Measurements from ENCODE around the gene AQP2.

The AQP2 gene

DNA sequence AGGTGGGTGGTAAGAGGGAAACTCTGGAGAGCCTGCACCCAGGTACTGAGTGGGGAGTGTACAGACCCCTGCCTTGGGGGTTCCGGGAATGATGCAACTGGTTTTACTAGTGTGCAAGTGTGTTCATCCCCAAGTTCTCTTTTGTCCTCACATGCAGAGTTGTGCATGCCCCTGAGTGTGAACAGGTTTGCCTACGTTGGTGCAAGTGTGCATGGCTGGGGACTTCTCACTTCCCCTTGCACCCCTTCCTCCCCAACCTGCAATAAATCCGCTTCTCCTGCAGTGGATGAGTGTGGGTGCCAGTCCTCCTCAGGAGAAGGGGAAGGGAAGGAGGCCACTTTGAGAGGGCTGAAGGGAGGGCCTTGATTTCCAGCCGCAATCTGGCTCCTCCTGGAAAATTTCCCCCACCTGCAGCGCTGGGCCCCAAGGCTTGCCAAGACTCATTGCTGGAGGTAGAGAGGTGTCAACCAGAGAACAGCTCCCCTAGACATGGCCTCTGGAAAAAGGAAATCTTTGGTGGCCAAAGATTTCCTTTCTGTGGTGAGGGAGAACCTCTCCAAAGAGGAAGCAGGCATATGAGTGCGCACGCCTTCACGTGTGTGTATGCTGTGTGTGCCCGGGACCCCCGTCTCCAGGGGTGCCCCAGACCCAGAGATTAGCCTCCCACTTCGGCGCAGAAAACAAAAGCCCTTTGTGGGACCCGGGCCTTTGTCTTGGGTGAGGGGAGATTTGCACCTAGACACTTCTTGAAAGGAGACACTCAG, 5.5 kb downstream of the AQP2 start:
- TF ChIP-seq, protein P1, sequence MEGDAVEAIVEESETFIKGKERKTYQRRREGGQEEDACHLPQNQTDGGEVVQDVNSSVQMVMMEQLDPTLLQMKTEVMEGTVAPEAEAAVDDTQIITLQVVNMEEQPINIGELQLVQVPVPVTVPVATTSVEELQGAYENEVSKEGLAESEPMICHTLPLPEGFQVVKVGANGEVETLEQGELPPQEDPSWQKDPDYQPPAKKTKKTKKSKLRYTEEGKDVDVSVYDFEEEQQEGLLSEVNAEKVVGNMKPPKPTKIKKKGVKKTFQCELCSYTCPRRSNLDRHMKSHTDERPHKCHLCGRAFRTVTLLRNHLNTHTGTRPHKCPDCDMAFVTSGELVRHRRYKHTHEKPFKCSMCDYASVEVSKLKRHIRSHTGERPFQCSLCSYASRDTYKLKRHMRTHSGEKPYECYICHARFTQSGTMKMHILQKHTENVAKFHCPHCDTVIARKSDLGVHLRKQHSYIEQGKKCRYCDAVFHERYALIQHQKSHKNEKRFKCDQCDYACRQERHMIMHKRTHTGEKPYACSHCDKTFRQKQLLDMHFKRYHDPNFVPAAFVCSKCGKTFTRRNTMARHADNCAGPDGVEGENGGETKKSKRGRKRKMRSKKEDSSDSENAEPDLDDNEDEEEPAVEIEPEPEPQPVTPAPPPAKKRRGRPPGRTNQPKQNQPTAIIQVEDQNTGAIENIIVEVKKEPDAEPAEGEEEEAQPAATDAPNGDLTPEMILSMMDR (IDR thresholded peaks at IDR 0.05; ENCODE audit: low read length, missing control alignments): no peak
- DNase-seq (ENCODE audit: low read depth): no peak
- no peak overlapping the region for H3K4me3 ChIP-seq (replicated peaks; ENCODE audit: low read depth, low read length)

DNA sequence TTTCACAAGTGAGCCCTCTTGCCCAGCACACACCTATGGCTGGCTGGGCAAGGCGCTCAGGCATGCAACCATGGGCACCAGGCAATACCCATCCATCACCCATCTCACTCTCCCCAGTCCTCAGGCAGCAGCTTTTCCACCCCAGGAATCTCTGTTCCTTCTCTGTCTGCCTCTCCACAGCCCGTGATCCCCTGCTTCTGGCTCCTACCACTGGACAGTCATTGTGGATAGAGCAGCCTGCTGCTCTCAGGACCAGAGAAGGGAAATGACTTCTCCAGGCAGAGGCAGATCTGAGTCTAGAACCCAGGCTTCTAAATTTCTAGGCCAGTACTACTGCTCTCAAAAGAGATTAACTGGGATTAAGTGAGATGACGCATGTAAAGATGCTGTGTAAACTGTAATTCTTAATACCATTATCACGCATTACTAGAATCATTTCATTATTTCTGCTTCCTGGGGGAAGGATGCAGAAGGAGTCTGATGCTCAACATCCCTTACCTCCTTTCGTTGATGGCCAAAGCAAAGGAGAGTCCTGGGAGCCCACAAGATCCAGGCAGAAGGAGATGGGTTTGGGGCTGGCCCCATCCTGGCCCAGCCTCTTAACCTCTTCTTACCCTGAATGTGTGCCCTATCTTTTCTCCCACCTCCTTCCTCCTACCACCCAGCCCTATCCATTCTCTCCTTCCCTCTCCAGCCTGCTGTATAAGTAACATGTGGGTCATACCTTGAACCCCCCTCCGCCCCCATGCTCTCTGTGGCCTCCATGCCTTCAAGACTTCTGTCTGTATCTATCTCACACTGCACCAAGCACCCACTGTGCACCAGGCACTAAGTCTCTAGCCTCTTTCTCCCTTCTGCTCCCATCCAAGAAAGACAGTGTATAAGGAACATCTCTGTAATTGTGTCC, 6.4 kb downstream of the AQP2 start:
- TF ChIP-seq, protein P1 (IDR thresholded peaks at IDR 0.05; ENCODE audit: low read length, missing control alignments): no peak
- no peak for DNase-seq (ENCODE audit: low read depth)
- H3K4me3 ChIP-seq (replicated peaks; ENCODE audit: low read depth, low read length): no peak overlapping the region

DNA sequence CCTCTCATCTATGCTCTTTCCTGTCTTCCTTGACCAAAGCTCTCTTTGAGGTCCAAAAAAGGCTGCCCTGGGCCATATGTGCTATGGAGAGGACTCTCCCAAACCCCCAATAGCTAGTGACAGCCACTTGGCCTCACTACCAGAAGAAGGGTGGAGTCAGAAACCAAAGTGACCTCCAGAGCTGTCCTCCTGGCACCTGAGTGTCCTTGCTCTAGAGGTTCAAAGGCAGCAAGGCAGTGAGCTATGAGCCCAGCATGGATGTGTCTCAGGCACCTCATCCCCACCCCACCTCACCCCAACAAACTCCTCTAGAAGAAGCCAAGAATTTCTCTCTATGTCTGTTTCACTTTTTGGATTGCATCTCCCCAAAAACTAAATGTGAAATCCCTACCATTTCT, 7.0 kb downstream of the AQP2 start:
- DNase-seq (ENCODE audit: low read depth): no peak
- TF ChIP-seq, protein P1 (IDR thresholded peaks at IDR 0.05; ENCODE audit: low read length, missing control alignments): no peak
- no peak overlapping the region for H3K4me3 ChIP-seq (replicated peaks; ENCODE audit: low read depth, low read length)

DNA sequence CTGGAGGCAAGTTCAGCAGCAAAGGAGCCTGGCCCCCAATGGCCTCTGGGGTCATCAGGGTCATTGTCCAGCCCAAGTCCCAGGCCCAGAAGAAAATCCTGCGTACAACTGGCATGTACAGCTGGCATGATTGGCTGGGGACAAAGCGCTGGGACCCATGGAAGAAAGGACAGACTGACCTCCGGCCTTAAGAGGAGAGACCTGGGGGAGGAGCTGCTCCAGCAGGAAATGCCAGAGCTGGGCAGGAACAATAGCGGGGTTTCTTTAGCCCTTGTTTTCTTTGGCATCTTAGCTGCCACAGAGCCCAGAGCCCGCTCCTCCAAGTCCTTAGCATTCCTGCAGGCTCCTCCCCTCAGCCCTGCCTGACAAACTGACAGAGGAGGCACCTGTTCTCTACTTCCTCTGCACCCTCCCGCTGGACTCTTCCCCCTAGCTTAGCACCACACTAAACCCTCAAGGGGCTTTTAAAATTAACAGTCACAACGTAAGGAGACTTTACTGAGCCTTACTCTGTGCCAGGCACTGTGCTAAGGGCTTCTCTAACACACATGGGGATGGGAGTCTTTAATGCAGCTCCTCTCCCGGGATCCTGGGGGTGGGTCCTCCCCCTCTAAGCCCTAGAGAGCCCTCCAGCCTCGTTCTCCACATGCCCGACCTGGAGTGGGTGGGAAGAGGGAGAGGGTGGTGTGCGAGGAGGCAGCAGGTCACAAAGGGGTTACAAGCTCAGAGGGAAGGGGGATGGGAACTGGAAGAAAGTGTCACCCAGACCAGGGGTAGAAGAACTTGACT, 9.3 kb downstream of the AQP2 start:
- TF ChIP-seq, protein P1 (IDR thresholded peaks at IDR 0.05; ENCODE audit: low read length, missing control alignments): no peak
- no peak overlapping the region for H3K4me3 ChIP-seq (replicated peaks; ENCODE audit: low read depth, low read length)
- DNase-seq (ENCODE audit: low read depth): peak; percentile 83

DNA sequence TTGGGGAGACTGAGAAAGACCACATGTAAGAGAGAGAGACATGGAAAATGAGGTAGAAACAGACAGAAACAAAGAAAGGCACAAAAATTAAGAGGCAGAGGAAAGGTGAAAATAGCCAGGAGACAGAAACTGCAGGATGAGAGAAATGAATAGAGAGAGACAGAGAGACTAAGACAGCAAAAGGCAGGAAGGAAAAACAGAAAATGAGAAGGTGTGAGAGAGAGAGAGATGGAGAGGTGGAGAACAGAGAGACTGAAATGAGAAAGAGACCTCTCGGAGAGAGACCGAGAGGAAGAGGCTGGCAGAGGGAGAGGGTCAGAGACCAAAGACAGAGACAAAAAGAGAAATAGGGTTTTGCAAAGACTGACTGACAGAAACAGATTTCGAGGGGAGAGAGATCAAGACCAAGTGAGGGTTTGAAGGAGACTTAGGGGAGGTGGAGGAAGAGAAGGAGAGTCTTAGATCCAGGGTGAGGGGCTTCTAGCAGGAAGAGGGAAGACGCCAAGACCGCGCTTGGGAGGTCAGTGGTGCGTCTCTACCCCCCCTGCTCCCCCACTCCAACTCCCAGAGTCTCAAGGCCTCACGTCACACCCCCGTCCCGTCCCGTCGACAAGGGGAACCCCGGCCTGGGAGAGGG, 10.1 kb downstream of the AQP2 start:
- TF ChIP-seq, protein P1 (IDR thresholded peaks at IDR 0.05; ENCODE audit: low read length, missing control alignments): no peak
- no peak for DNase-seq (ENCODE audit: low read depth)
- H3K4me3 ChIP-seq (replicated peaks; ENCODE audit: low read depth, low read length): no peak overlapping the region

Data from fibroblast of pulmonary artery (primary cell).